Activated CD4-positive, alpha-beta T cell treated with anti-CD3 and anti-CD28 coated beads, Interleukin-2, amount 50 U/mL, for 1 hour (primary cell): Measurements from ENCODE around the gene USP24.

Experiments
- DNase-seq: peaks from one replicate; pipeline ENCODE4 v3.0.0-alpha.2; 2020

The USP24 gene

GRCh38 chr1:55050283-55050682 lies 164.9 kb downstream of the USP24 start:
- DNase-seq, result no peak

GRCh38 chr1:55049914-55050278 lies 165.3 kb downstream of the USP24 start:
- no peak for DNase-seq

GRCh38 chr1:55049271-55049913 lies 165.8 kb downstream of the USP24 start:
- DNase-seq, result no peak

GRCh38 chr1:55048453-55049270 lies 166.5 kb downstream of the USP24 start:
- DNase-seq, result no peak

- DNase-seq, result no peak
These were observed 167.6 kb downstream of the USP24 start for GRCh38 chr1:55047611-55048010.

- no peak for DNase-seq
These were observed 168.3 kb downstream of the USP24 start for GRCh38 chr1:55046871-55047270.

- DNase-seq, result no peak
These were observed 169.7 kb downstream of the USP24 start for GRCh38 chr1:55045430-55045829.

GRCh38 chr1:55044617-55045397 lies 170.4 kb downstream of the USP24 start:
- no peak for DNase-seq

- DNase-seq, result no peak
These were observed 171.4 kb downstream of the USP24 start for GRCh38 chr1:55043726-55044125.

GRCh38 chr1:55043011-55043410 lies 172.2 kb downstream of the USP24 start:
- no peak for DNase-seq

GRCh38 chr1:55041613-55042012 lies 173.6 kb downstream of the USP24 start:
- DNase-seq, result no peak

- no peak for DNase-seq
These were observed 174.2 kb downstream of the USP24 start for GRCh38 chr1:55040933-55041494.

- no peak for DNase-seq
These were observed 174.9 kb downstream of the USP24 start for GRCh38 chr1:55040083-55040932.

- DNase-seq, result no peak
These were observed 175.7 kb downstream of the USP24 start, which contains the start of gene PCSK9 for GRCh38 chr1:55039342-55040082. Gene PCSK9 (plus strand): TSS chr1:55039548. CDS start chr1:55039838, 290 bp downstream.

GRCh38 chr1:55038974-55039341 lies 176.2 kb downstream of the USP24 start:
- no peak for DNase-seq

GRCh38 chr1:55038552-55038838 lies 176.7 kb downstream of the USP24 start:
- no peak for DNase-seq

- no peak for DNase-seq
These were observed 177.2 kb downstream of the USP24 start for GRCh38 chr1:55037733-55038551.

GRCh38 chr1:55035904-55036303 lies 179.3 kb downstream of the USP24 start:
- no peak for DNase-seq

- no peak for DNase-seq
These were observed 180.6 kb downstream of the USP24 start for GRCh38 chr1:55034476-55035133.

- no peak for DNase-seq
These were observed 181.9 kb downstream of the USP24 start for GRCh38 chr1:55033265-55033614.
